ENCODE results near the gene PLIN4. TPM values are rescaled to one million over a fixed set of nuclear protein-coding genes. Genes with fewer than 3 reads are reported as not detected.

The PLIN4 gene
- polyA plus RNA-seq, 4 donors, result 0.50 to 16.9 (median 1.1) TPM

DNA sequence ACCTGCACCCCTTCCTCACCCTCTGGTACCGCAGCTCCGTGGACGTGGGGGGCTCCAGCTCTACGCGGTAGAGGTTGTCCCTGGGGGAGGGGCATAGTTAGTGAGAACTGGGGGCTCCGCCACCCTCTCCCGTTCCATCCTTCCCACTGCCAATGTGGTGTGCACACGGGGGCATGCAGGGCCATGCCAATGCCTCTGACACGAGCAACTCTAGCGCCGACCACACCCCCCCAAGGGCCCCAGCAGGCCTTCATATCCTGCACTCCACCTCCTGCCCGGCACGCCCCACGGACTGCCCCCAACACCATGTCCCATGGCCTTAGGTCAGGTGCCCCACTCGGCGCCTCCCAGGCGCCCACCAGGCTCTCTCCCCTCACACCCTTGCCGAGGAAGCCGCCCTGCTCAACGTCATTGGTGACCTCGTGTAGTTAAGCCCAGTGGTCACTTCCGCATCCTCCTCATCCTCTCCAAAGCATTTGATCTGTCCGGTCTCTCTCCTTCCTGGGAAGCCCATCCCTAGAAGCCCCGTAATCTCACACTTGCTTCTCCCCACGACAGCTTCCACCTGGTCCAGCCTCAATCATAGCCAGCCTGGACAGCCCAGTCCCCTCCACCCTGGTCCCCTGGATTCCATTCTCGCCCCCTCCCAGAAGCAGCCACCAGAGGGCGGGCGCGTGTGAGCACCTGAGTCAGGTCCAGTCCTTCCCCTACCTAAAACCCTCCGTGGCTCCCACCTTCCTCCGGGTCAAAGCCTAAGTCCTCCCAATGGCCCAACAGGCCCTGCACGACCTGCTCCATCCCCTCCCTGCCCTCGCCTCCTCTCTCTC, 39.1 kb upstream of the PLIN4 start:
- DNase-seq (no peak), FAIRE-seq (no peak)
- Histone ChIP-seq H3K4me3 (ENCODE audit: low read depth in 1 of 3, low read length in 3 of 3) (no peak overlapping the region), H3K4me1 (ENCODE audit: control insufficient read depth in 3 of 3, insufficient read depth in 2 of 3, low read depth in 1 of 3, low read length in 2 of 3) (no peaks in the 10 kb centered on the region), H3K27me3 (ENCODE audit: control insufficient read depth in 3 of 3, insufficient read depth in 3 of 3, low read length in 3 of 3) (no peaks in the 10 kb centered on the region), H3K36me3 (ENCODE audit: control insufficient read depth in 3 of 3, insufficient read depth in 2 of 3, low read depth in 1 of 3, low read length in 3 of 3) (peaks cover 0 to 2% (median 0%) of the 10 kb centered on the region in 3 donors), H3K27ac (ENCODE audit: low read depth in 1 of 3, low read length in 2 of 3) (no peak overlapping the region), H3K9me3 (ENCODE audit: control insufficient read depth in 2 of 2, insufficient read depth in 1 of 2, low read depth in 1 of 2, low read length in 1 of 2) (no peaks in the 10 kb centered on the region)
- WGBS, 3 donors, result 65 to 80% (median 68%) methylated on average over 32 to 33 of the region's 33 CpGs

DNA sequence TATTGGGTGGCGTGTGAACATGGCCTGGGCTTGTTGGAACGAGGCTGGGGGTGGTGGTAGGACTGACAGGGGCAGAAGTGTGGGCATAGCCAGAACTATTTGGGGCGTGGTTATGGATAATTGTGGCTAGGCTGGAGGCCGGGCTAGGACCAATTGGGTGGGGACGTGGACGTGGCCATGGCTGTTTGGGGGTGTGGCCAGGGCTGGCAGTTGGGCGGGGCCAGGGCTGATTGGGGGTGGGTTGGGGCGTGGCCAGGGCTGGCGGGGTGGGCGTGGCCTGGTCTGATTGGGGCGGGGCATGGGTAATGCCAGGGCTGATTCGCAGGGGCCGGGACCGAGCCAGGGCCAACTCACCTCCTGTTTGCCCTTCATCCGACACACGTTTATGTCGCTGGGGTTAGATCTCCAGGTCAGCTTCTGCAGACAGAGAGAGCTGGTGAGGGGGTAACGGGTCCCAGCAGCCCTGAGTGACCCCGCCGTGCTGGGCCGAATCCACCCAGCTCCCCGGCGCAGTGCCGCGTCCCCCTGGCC, 38.4 kb upstream of the PLIN4 start:
- Histone ChIP-seq H3K27ac (ENCODE audit: low read depth in 1 of 3, low read length in 2 of 3) (no peak overlapping the region), H3K36me3 (ENCODE audit: control insufficient read depth in 3 of 3, insufficient read depth in 2 of 3, low read depth in 1 of 3, low read length in 3 of 3) (peaks cover 0 to 2% (median 0%) of the 10 kb centered on the region in 3 donors), H3K4me3 (ENCODE audit: low read depth in 1 of 3, low read length in 3 of 3) (no peak overlapping the region), H3K27me3 (ENCODE audit: control insufficient read depth in 3 of 3, insufficient read depth in 3 of 3, low read length in 3 of 3) (no peaks in the 10 kb centered on the region), H3K4me1 (ENCODE audit: control insufficient read depth in 3 of 3, insufficient read depth in 2 of 3, low read depth in 1 of 3, low read length in 2 of 3) (no peaks in the 10 kb centered on the region), H3K9me3 (ENCODE audit: control insufficient read depth in 2 of 2, insufficient read depth in 1 of 2, low read depth in 1 of 2, low read length in 1 of 2) (peaks cover 0 to 2% of the 10 kb centered on the region in 2 donors)
- FAIRE-seq, result no peak
- 59 to 75% (median 71%) methylated on average over 24 to 25 of the region's 25 CpGs for whole genome bisulfite sequencing, 3 donors
- no peak for DNase-seq

DNA sequence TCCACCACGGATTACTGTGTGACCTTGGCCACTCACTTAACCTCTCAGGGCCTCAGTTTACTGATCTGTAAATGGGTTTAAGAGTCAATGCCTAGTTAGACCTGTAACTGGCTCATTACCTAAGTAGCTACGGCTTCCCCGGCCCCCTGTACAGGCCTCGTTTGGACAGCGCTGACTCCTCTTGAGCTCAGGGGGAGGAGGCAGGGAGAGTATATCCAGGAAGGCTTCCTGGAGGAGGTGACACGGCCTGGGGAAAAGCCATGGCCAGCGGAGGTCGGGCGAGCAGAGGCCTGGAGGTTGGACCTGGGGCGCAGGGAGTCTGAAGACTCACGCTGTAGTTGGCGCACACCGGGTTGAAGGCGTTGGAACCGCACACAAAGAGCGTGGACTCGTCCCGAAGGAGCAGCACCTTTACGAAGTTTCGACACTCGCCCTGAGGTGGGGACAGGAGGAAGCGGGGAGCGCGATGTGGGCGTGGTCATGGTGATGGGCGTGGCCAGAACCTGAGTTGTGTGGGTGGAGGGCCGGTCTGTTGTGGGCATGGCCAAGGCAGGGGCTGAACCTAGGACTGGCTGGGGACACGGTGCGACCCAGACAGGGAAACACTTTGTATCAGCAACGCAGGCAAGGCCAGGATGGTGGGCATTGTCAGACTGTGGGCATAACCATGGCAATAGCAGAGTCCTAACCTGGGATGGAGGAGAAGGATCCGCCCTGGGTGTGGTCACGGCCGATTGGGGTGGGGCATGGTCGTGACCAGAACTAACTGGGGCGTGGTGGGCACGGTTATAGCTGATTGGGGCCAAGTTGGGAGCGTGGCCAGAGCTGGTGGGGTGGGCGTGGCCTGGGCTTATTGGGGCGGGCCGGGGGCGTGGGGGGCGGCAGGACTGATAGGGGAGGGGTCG, 37.6 kb upstream of the PLIN4 start:
- DNase-seq, result no peak
- H3K9me3 ChIP-seq (ENCODE audit: control insufficient read depth in 2 of 2, insufficient read depth in 1 of 2, low read depth in 1 of 2, low read length in 1 of 2), result peaks cover 0 to 2% of the 10 kb centered on the region in 2 donors
- H3K27ac ChIP-seq (ENCODE audit: low read depth in 1 of 3, low read length in 2 of 3), result no peak overlapping the region
- H3K4me1 ChIP-seq (ENCODE audit: control insufficient read depth in 3 of 3, insufficient read depth in 2 of 3, low read depth in 1 of 3, low read length in 2 of 3), result no peaks in the 10 kb centered on the region
- FAIRE-seq, result no peak
- peaks cover 0 to 2% (median 0%) of the 10 kb centered on the region in 3 donors for H3K36me3 ChIP-seq (ENCODE audit: control insufficient read depth in 3 of 3, insufficient read depth in 2 of 3, low read depth in 1 of 3, low read length in 3 of 3)
- no peaks in the 10 kb centered on the region for H3K27me3 ChIP-seq (ENCODE audit: control insufficient read depth in 3 of 3, insufficient read depth in 3 of 3, low read length in 3 of 3)
- 55 to 72% (median 66%) methylated on average over 41 to 43 of the region's 43 CpGs for WGBS, 3 donors
- H3K4me3 ChIP-seq (ENCODE audit: low read depth in 1 of 3, low read length in 3 of 3), result no peak overlapping the region

DNA sequence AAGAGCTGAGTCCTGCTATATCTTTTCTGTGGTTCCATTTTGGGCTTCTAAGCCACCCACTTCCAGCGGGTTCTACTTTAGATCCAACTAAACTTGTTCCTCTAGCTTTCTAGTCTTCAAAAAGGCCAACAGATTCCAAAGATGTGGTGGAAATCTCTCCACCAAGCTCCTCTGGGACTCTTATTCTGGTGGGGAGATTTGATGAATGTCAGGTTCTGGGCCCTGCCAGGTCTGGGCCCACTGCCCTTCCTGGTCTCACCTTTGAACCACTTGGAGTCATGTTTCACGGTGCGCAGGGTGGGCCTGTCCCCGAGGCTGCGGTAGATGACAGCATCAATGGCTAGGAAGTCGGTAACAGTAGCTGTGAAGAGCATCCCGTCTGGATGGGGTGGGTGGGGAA, 36.4 kb upstream of the PLIN4 start:
- Histone ChIP-seq H3K27ac (ENCODE audit: low read depth in 1 of 3, low read length in 2 of 3) (no peak overlapping the region), H3K4me3 (ENCODE audit: low read depth in 1 of 3, low read length in 3 of 3) (no peak overlapping the region), H3K9me3 (ENCODE audit: control insufficient read depth in 2 of 2, insufficient read depth in 1 of 2, low read depth in 1 of 2, low read length in 1 of 2) (peaks cover 0 to 2% of the 10 kb centered on the region in 2 donors), H3K4me1 (ENCODE audit: control insufficient read depth in 3 of 3, insufficient read depth in 2 of 3, low read depth in 1 of 3, low read length in 2 of 3) (no peaks in the 10 kb centered on the region), H3K27me3 (ENCODE audit: control insufficient read depth in 3 of 3, insufficient read depth in 3 of 3, low read length in 3 of 3) (no peaks in the 10 kb centered on the region), H3K36me3 (ENCODE audit: control insufficient read depth in 3 of 3, insufficient read depth in 2 of 3, low read depth in 1 of 3, low read length in 3 of 3) (peaks cover 0 to 4% (median 0%) of the 10 kb centered on the region in 3 donors)
- FAIRE-seq, result no peak
- DNase-seq, result no peak
- 61 to 79% (median 71%) methylated on average over 7 of the region's 7 CpGs for WGBS, 3 donors

- 66 to 89% (median 75%) methylated on average over 3 of the region's 3 CpGs for WGBS, 3 donors
These were observed 35.5 kb upstream of the PLIN4 start for GRCh38 chr19:4553775-4554174.

GRCh38 chr19:4553092-4553695, 34.9 kb upstream of the PLIN4 start:
- Histone ChIP-seq H3K36me3 (ENCODE audit: control insufficient read depth in 3 of 3, insufficient read depth in 2 of 3, low read depth in 1 of 3, low read length in 3 of 3) (peaks cover 0 to 4% (median 0%) of the 10 kb centered on the region in 3 donors), H3K9me3 (ENCODE audit: control insufficient read depth in 2 of 2, insufficient read depth in 1 of 2, low read depth in 1 of 2, low read length in 1 of 2) (peaks cover 0 to 2% of the 10 kb centered on the region in 2 donors), H3K4me3 (ENCODE audit: low read depth in 1 of 3, low read length in 3 of 3) (no peak overlapping the region), H3K27me3 (ENCODE audit: control insufficient read depth in 3 of 3, insufficient read depth in 3 of 3, low read length in 3 of 3) (no peaks in the 10 kb centered on the region), H3K4me1 (ENCODE audit: control insufficient read depth in 3 of 3, insufficient read depth in 2 of 3, low read depth in 1 of 3, low read length in 2 of 3) (no peaks in the 10 kb centered on the region), H3K27ac (ENCODE audit: low read depth in 1 of 3, low read length in 2 of 3) (no peak overlapping the region)
- DNase-seq (no peak), FAIRE-seq (no peak)

More at GRCh38 chr19:4553775-4554174, 35.5 kb upstream of the PLIN4 start:
- FAIRE-seq (no peak), DNase-seq (no peak)
- Histone ChIP-seq H3K27ac (ENCODE audit: low read depth in 1 of 3, low read length in 2 of 3) (no peak overlapping the region), H3K27me3 (ENCODE audit: control insufficient read depth in 3 of 3, insufficient read depth in 3 of 3, low read length in 3 of 3) (no peaks in the 10 kb centered on the region), H3K4me3 (ENCODE audit: low read depth in 1 of 3, low read length in 3 of 3) (no peak overlapping the region), H3K4me1 (ENCODE audit: control insufficient read depth in 3 of 3, insufficient read depth in 2 of 3, low read depth in 1 of 3, low read length in 2 of 3) (no peaks in the 10 kb centered on the region), H3K36me3 (ENCODE audit: control insufficient read depth in 3 of 3, insufficient read depth in 2 of 3, low read depth in 1 of 3, low read length in 3 of 3) (peaks cover 0 to 4% (median 0%) of the 10 kb centered on the region in 3 donors), H3K9me3 (ENCODE audit: control insufficient read depth in 2 of 2, insufficient read depth in 1 of 2, low read depth in 1 of 2, low read length in 1 of 2) (peaks cover 0 to 2% of the 10 kb centered on the region in 2 donors)

- Histone ChIP-seq H3K9me3 (ENCODE audit: control insufficient read depth in 2 of 2, insufficient read depth in 1 of 2, low read depth in 1 of 2, low read length in 1 of 2) (peaks cover 0 to 2% of the 10 kb centered on the region in 2 donors), H3K4me1 (ENCODE audit: control insufficient read depth in 3 of 3, insufficient read depth in 2 of 3, low read depth in 1 of 3, low read length in 2 of 3) (no peaks in the 10 kb centered on the region), H3K36me3 (ENCODE audit: control insufficient read depth in 3 of 3, insufficient read depth in 2 of 3, low read depth in 1 of 3, low read length in 3 of 3) (peaks cover 0 to 4% (median 0%) of the 10 kb centered on the region in 3 donors), H3K4me3 (ENCODE audit: low read depth in 1 of 3, low read length in 3 of 3) (no peak overlapping the region), H3K27ac (ENCODE audit: low read depth in 1 of 3, low read length in 2 of 3) (no peak overlapping the region), H3K27me3 (ENCODE audit: control insufficient read depth in 3 of 3, insufficient read depth in 3 of 3, low read length in 3 of 3) (no peaks in the 10 kb centered on the region)
- DNase-seq, result no peak
- no peak for FAIRE-seq
- 53 to 80% (median 60%) methylated on average over 18 of the region's 18 CpGs for WGBS, 3 donors
These were observed 34.2 kb upstream of the PLIN4 start for GRCh38 chr19:4552525-4552819.

DNA sequence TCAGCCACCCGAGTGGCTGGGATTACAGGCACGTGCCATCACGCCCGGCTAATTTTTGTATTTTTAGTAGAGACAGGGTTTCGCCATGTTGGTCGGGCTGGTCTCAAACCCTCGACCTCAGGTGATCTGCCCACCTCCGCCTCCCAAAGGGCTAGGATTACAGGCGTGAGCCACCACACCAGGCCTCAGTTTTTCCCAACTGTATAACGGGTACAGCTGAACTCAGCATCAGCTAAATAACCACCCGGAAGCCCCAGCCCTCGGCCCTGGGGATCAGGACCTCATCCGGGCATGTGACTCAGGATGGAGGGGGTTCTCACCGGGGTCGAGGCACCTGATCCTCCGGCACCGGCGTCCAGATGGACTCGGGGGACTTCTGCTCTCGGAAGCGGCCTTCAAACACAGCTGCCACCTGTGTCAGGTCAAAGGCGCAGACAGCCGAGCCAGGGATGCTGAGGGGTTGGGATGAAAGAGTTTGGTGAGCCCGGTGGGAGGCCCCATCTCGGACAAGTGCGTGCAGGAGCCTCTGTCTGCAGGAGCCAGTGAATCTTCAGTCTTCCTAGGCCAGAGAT, 32.3 kb upstream of the PLIN4 start:
- no peaks in the 10 kb centered on the region for H3K27me3 ChIP-seq (ENCODE audit: control insufficient read depth in 3 of 3, insufficient read depth in 3 of 3, low read length in 3 of 3)
- no peaks in the 10 kb centered on the region for H3K4me1 ChIP-seq (ENCODE audit: control insufficient read depth in 3 of 3, insufficient read depth in 2 of 3, low read depth in 1 of 3, low read length in 2 of 3)
- H3K36me3 ChIP-seq (ENCODE audit: control insufficient read depth in 3 of 3, insufficient read depth in 2 of 3, low read depth in 1 of 3, low read length in 3 of 3), result peaks cover 0 to 2% (median 0%) of the 10 kb centered on the region in 3 donors
- DNase-seq (no peak), FAIRE-seq (no peak)
- H3K9me3 ChIP-seq (ENCODE audit: control insufficient read depth in 2 of 2, insufficient read depth in 1 of 2, low read depth in 1 of 2, low read length in 1 of 2), result peaks cover 0 to 2% of the 10 kb centered on the region in 2 donors
- WGBS, 3 donors, result 79 to 86% (median 83%) methylated on average over 26 of the region's 26 CpGs
- H3K4me3 ChIP-seq (ENCODE audit: low read depth in 1 of 3, low read length in 3 of 3), result no peak overlapping the region
- no peak overlapping the region for H3K27ac ChIP-seq (ENCODE audit: low read depth in 1 of 3, low read length in 2 of 3)

Data from small intestine (tissue), 7 donors.